Parathyroid adenoma (tissue), 2 donors: ENCODE data around the gene CTH.
A peak's percentile ranks its signal among the peaks of the same experiment; 100 is the strongest.

ENCODE experiments used
- H2AFZ ChIP-seq: fragments of 300-600 bp; sonication (generic); one replicate; pipeline ENCODE4 v1.7.0; 2017; ENCODE audit warnings: antibody characterized with exemption, mild to moderate bottlenecking
- H3K27ac ChIP-seq: fragments of 300-600 bp; sonication (generic); one replicate; pipeline ENCODE4 v1.7.0; 2017
- H3K27me3 ChIP-seq: fragments of 300-600 bp; sonication (generic); one replicate; pipeline ENCODE4 v1.7.0; 2017; ENCODE audit warnings: low read length; ENCODE audit not compliant: control insufficient read depth, insufficient read depth
- H3K36me3 ChIP-seq: fragments of 300-600 bp; sonication (generic); one replicate; pipeline ENCODE4 v1.7.0; 2017; ENCODE audit warnings: low read length; ENCODE audit not compliant: control insufficient read depth, insufficient read depth
- H3K4me1 ChIP-seq: fragments of 300-600 bp; sonication (generic); one replicate; pipeline ENCODE4 v1.7.0; 2017; ENCODE audit warnings: control low read depth
- H3K4me2 ChIP-seq: fragments of 300-600 bp; sonication (generic); one replicate; pipeline ENCODE4 v1.7.0; 2017; ENCODE audit warnings: low read length
- H3K4me3 ChIP-seq: fragments of 300-600 bp; sonication (generic); one replicate; pipeline ENCODE4 v1.7.0; 2017; ENCODE audit warnings: low read depth, low read length
- H3K79me2 ChIP-seq: fragments of 300-600 bp; sonication (generic); one replicate; pipeline ENCODE4 v1.7.0; 2017; ENCODE audit warnings: control low read depth
- H3K9ac ChIP-seq: fragments of 300-600 bp; sonication (generic); one replicate; pipeline ENCODE4 v1.7.0; 2017; ENCODE audit warnings: mild to moderate bottlenecking
- H3K9me3 ChIP-seq: fragments of 300-600 bp; sonication (generic); one replicate; pipeline ENCODE4 v1.7.0; 2017; ENCODE audit warnings: low read length; ENCODE audit not compliant: control insufficient read depth
- TF ChIP-seq, protein P1 (sequence below): fragments of 300-600 bp; sonication (generic); IDR thresholded peaks from one replicate; pipeline ENCODE4 v1.7.0; 2017; ENCODE audit warnings: antibody characterized with exemption, mild to moderate bottlenecking
- donor health status: primary hyperparathyroidism.

The CTH gene

GRCh38 chr1:70486676-70487458 lies 75.8 kb downstream of the CTH start:
- H3K36me3 ChIP-seq, result no peaks in the 10 kb centered on the region
- H2AFZ ChIP-seq, result no peak overlapping the region
- H3K9me3 ChIP-seq, result no peaks in the 10 kb centered on the region
- no peak overlapping the region for H3K4me3 ChIP-seq
- H3K79me2 ChIP-seq, result no peaks in the 10 kb centered on the region
- H3K4me1 ChIP-seq, result no peaks in the 10 kb centered on the region
- H3K27me3 ChIP-seq, result no peaks in the 10 kb centered on the region
- no peak overlapping the region for H3K9ac ChIP-seq
- no peak overlapping the region for H3K4me2 ChIP-seq
- TF ChIP-seq, protein P1, sequence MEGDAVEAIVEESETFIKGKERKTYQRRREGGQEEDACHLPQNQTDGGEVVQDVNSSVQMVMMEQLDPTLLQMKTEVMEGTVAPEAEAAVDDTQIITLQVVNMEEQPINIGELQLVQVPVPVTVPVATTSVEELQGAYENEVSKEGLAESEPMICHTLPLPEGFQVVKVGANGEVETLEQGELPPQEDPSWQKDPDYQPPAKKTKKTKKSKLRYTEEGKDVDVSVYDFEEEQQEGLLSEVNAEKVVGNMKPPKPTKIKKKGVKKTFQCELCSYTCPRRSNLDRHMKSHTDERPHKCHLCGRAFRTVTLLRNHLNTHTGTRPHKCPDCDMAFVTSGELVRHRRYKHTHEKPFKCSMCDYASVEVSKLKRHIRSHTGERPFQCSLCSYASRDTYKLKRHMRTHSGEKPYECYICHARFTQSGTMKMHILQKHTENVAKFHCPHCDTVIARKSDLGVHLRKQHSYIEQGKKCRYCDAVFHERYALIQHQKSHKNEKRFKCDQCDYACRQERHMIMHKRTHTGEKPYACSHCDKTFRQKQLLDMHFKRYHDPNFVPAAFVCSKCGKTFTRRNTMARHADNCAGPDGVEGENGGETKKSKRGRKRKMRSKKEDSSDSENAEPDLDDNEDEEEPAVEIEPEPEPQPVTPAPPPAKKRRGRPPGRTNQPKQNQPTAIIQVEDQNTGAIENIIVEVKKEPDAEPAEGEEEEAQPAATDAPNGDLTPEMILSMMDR, result no peak
- no peak overlapping the region for H3K27ac ChIP-seq

- Histone ChIP-seq H3K27ac (no peak overlapping the region), H3K36me3 (no peaks in the 10 kb centered on the region), H3K4me1 (no peaks in the 10 kb centered on the region), H2AFZ (no peak overlapping the region), H3K4me2 (no peak overlapping the region), H3K27me3 (no peaks in the 10 kb centered on the region), H3K4me3 (no peak overlapping the region), H3K79me2 (no peaks in the 10 kb centered on the region), H3K9me3 (no peaks in the 10 kb centered on the region), H3K9ac (no peak overlapping the region)
- TF ChIP-seq, protein P1, result no peak
Measured at GRCh38 chr1:70487459-70487815, 76.4 kb downstream of the CTH start.

- Histone ChIP-seq H3K4me1 (no peaks in the 10 kb centered on the region), H3K36me3 (no peaks in the 10 kb centered on the region), H3K79me2 (no peaks in the 10 kb centered on the region), H3K27ac (no peak overlapping the region), H3K27me3 (no peaks in the 10 kb centered on the region), H3K4me3 (no peak overlapping the region), H2AFZ (no peak overlapping the region), H3K4me2 (no peak overlapping the region), H3K9ac (no peak overlapping the region), H3K9me3 (no peaks in the 10 kb centered on the region)
- TF ChIP-seq, protein P1, result peak; percentile 15
Measured at GRCh38 chr1:70487910-70488665, 77.0 kb downstream of the CTH start.
